Mesenchymal stem cell (in vitro differentiated cells and primary cell): Measurements from ENCODE around the gene ADAMTS17.

Experiments used
- DNase-seq: peaks from one replicate; pipeline ENCODE4 v3.0.0-alpha.2; 2013
- H2AFZ ChIP-seq: one replicate; pipeline ENCODE4 v1.6.1; 2013; ENCODE audit warnings: low read depth, mild to moderate bottlenecking, control low read depth, inconsistent platforms, low read length, moderate library complexity
- H2AK5ac ChIP-seq: 2 replicates; pipeline ENCODE4 v1.6.1; 2013; ENCODE audit warnings: low read length, moderate library complexity, mild to moderate bottlenecking, inconsistent platforms; ENCODE audit not compliant: severe bottlenecking
- H2BK120ac ChIP-seq: one replicate; pipeline ENCODE4 v1.6.1; 2013; ENCODE audit warnings: low read depth, mild to moderate bottlenecking, inconsistent platforms, low read length, moderate library complexity
- H2BK12ac ChIP-seq, 2 experiments: one replicate each; pipeline ENCODE4 v1.6.1; 2013; ENCODE audit warnings: inconsistent platforms in 2 of 2, low read length in 2 of 2, mild to moderate bottlenecking in 2 of 2, moderate library complexity in 2 of 2, control low read depth in 1 of 2
- H2BK15ac ChIP-seq: one replicate; pipeline ENCODE4 v1.6.1; 2013; ENCODE audit warnings: mild to moderate bottlenecking, low read depth, inconsistent platforms; ENCODE audit not compliant: poor library complexity, severe bottlenecking
- H2BK5ac ChIP-seq: 2 replicates; pipeline ENCODE4 v1.6.1; 2013; ENCODE audit warnings: low read depth, mild to moderate bottlenecking, low read length, control low read depth, inconsistent platforms; ENCODE audit not compliant: poor library complexity, severe bottlenecking
- H3K14ac ChIP-seq, 2 experiments: one replicate each; pipeline ENCODE4 v1.6.1; 2013; ENCODE audit warnings: inconsistent platforms in 2 of 2, low read length in 2 of 2, control low read depth in 1 of 2, mild to moderate bottlenecking in 1 of 2, moderate library complexity in 1 of 2
- H3K18ac ChIP-seq, 2 experiments: one replicate each; pipeline ENCODE4 v1.6.1; 2013; ENCODE audit warnings: inconsistent platforms in 2 of 2, low read length in 2 of 2, control low read depth in 1 of 2, low read depth in 1 of 2, mild to moderate bottlenecking in 1 of 2
- H3K23ac ChIP-seq, 2 experiments: one replicate each; pipeline ENCODE4 v1.6.1; 2013; ENCODE audit warnings: inconsistent platforms in 2 of 2, low read length in 2 of 2, mild to moderate bottlenecking in 2 of 2, moderate library complexity in 2 of 2, control low read depth in 1 of 2
- H3K27ac ChIP-seq: 2 replicates; pipeline ENCODE4 v1.5.1; 2013; ENCODE audit warnings: mild to moderate bottlenecking, moderate library complexity, low read length, control low read depth, inconsistent platforms; ENCODE audit not compliant: poor library complexity, severe bottlenecking
- H3K27me3 ChIP-seq, 2 experiments: 2 replicates each; pipeline versions ENCODE4 v1.6.1 to v1.7.0; 2013; ENCODE audit warnings: low read length in 2 of 2, mild to moderate bottlenecking in 2 of 2, moderate library complexity in 2 of 2, control low read depth in 1 of 2, inconsistent platforms in 1 of 2; ENCODE audit not compliant: control insufficient read depth in 1 of 2, insufficient read depth in 1 of 2
- H3K36me3 ChIP-seq, 2 experiments: 2 replicates each; pipeline versions ENCODE4 v1.6.1 to v1.7.0; 2013; ENCODE audit warnings: low read length in 2 of 2, control low read depth in 1 of 2, inconsistent platforms in 1 of 2, low read depth in 1 of 2, mild to moderate bottlenecking in 1 of 2; ENCODE audit not compliant: insufficient read depth in 2 of 2, control insufficient read depth in 1 of 2
- H3K4ac ChIP-seq, 2 experiments: one replicate each; pipeline ENCODE4 v1.6.1; 2013; ENCODE audit warnings: inconsistent platforms in 2 of 2, low read length in 2 of 2, mild to moderate bottlenecking in 2 of 2, moderate library complexity in 2 of 2, control low read depth in 1 of 2, low read depth in 1 of 2
- H3K4me1 ChIP-seq: 2 replicates; pipeline ENCODE4 v1.6.1; 2013; ENCODE audit warnings: low read depth, low read length, control low read depth; ENCODE audit not compliant: control insufficient read depth, insufficient read depth
- H3K4me2 ChIP-seq: 2 replicates; pipeline ENCODE4 v1.6.1; 2013; ENCODE audit warnings: low read length, mild to moderate bottlenecking, inconsistent platforms; ENCODE audit not compliant: poor library complexity, severe bottlenecking
- H3K4me3 ChIP-seq, 2 experiments: 2 replicates each; pipeline versions ENCODE4 v1.5.1 to v1.7.0; 2013; ENCODE audit warnings: low read length in 2 of 2, mild to moderate bottlenecking in 2 of 2, control low read depth in 1 of 2, low read depth in 1 of 2; ENCODE audit not compliant: insufficient read depth in 1 of 2
- H3K79me1 ChIP-seq: replicated peaks from 2 replicates; pipeline ENCODE4 v1.6.1; 2013; ENCODE audit warnings: mild to moderate bottlenecking, control low read depth, low read length, inconsistent platforms; ENCODE audit not compliant: poor library complexity, severe bottlenecking
- H3K9ac ChIP-seq: 2 replicates; pipeline ENCODE4 v1.7.0; 2013; ENCODE audit warnings: mild to moderate bottlenecking, low read length, moderate library complexity
- H3K9me3 ChIP-seq: 2 replicates; pipeline ENCODE4 v1.7.0; 2013; ENCODE audit warnings: mild to moderate bottlenecking, low read length; ENCODE audit not compliant: control insufficient read depth
- H4K8ac ChIP-seq: one replicate; pipeline ENCODE4 v1.6.1; 2013; ENCODE audit warnings: inconsistent platforms, mild to moderate bottlenecking, low read length, moderate library complexity
- H4K91ac ChIP-seq: one replicate; pipeline ENCODE4 v1.6.1; 2013; ENCODE audit warnings: mild to moderate bottlenecking, low read length, inconsistent platforms
- WGBS: methylation state at CpG from one replicate; pipeline ENCODE4 v1.1.7; 2013; ENCODE audit warnings: mixed read lengths; 5-methylcytosine and 5-hydroxymethylcytosine counted together

Gene ADAMTS17

DNA sequence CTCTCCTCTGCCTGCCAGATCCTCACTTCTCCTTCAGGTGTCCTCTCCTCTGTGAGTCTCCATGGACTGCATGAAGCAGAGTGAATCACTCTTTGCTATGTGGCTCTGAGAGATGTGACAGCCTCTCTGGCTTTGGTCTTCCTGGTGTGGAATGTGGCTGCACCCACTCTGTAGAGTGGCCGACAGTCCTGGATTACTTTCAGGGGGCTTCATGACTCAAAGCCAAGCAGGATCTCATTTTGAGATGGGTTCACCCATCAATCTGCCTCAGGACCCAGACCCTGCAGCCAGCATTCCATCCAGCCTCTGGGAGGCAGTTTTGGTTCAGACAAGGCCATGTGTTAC lies 386.6 kb downstream of the ADAMTS17 start:
- Histone ChIP-seq H3K27me3 (peaks cover 0 to 42% of the 10 kb centered on the region in 2 experiments), H3K36me3 (no peaks in the 10 kb centered on the region), H3K79me1 (no peaks in the 10 kb centered on the region), H2AFZ (no peak overlapping the region), H3K9me3 (peaks cover 6% of the 10 kb centered on the region), H2BK120ac (no peak overlapping the region), H2BK15ac (no peak overlapping the region), H3K23ac (no peak overlapping the region), H2BK12ac (no peak overlapping the region), H3K27ac (no peak overlapping the region), H3K14ac (no peak overlapping the region), H3K18ac (no peak overlapping the region), H3K4me1 (no peaks in the 10 kb centered on the region), H3K4ac (no peak overlapping the region), H4K8ac (no peak overlapping the region), H2AK5ac (no peak overlapping the region), H4K91ac (no peak overlapping the region), H3K4me3 (no peak overlapping the region), H3K9ac (no peak overlapping the region), H3K4me2 (no peak overlapping the region), H2BK5ac (no peak overlapping the region)
- 100% methylated on average over 1 of the region's 1 CpG for WGBS
- no peak for DNase-seq

DNA sequence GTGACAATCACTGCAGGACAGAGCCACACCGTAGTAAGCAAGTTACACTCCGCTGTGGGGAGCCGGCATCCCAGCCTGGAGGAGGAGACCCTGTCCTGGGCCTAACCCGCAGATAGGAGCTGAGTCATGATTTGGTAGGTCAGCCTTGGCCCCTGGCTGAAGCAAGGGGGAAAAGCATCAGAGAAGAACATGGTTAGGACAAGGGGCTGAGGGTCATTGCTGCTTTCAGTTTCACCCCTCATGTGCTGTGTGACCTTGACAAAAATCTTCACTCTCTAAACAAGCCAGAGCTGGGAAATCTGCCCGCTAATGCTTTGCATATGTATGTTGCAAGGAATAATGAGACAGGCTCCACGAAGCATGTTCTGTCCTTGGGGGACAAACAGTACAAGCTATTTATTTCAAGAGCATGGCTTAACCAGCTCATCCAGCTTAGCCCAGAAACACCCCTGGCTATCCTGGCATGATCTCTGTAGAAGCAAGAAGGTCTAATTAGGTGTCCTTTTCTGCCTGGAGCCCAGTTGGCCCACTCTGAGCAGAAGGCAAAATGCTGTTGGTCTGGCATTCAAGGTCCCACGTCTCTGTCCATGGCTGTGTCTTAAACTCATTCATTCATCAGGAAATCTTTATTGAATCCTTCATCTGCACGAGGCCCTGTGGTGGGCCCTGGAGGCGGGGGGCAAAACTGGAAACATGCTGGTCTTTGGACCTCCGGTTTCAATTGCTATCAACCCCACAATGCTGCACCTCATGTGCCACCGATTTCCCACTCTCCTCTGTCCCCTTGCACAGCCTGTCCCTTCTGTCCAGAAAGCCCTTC lies 387.2 kb downstream of the ADAMTS17 start:
- H3K9ac ChIP-seq, result no peak overlapping the region
- no peaks in the 10 kb centered on the region for H3K36me3 ChIP-seq
- no peak overlapping the region for H3K18ac ChIP-seq
- H3K27me3 ChIP-seq, result peaks cover 0 to 36% of the 10 kb centered on the region in 2 experiments
- peak; percentile 17 for DNase-seq
- H2BK12ac ChIP-seq, result no peak overlapping the region
- H3K9me3 ChIP-seq, result peaks cover 9% of the 10 kb centered on the region
- 77% methylated on average over 11 of the region's 11 CpGs for WGBS
- no peak overlapping the region for H2AK5ac ChIP-seq
- no peak overlapping the region for H2BK120ac ChIP-seq
- H3K4me3 ChIP-seq, result no peak overlapping the region
- H3K4me2 ChIP-seq, result no peak overlapping the region
- no peak overlapping the region for H4K91ac ChIP-seq
- H3K4me1 ChIP-seq, result no peaks in the 10 kb centered on the region
- no peak overlapping the region for H2BK15ac ChIP-seq
- H4K8ac ChIP-seq, result no peak overlapping the region
- H2BK5ac ChIP-seq, result no peak overlapping the region
- no peak overlapping the region for H3K4ac ChIP-seq
- H3K14ac ChIP-seq, result no peak overlapping the region
- H3K23ac ChIP-seq, result no peak overlapping the region
- H2AFZ ChIP-seq, result no peak overlapping the region
- H3K27ac ChIP-seq, result no peak overlapping the region
- no peaks in the 10 kb centered on the region for H3K79me1 ChIP-seq

DNA sequence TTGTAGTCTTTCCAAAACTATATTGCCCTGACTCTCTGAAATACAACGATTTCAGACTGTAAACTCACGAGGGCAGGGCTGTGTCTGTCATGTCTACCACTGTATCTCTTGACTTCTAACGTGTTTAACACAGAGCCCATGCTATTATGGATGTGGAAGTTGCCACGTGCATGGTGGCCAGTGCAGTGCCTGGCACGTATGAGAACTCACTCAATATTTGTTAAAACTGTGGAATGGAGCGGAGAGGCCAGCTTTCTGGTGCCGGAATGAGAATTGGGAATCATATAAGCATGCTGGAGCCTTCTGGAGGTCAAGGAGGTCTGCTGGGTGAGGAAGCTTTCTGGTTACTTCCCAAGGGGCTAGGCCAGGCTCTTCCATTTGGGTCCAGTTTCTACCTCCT lies 387.9 kb downstream of the ADAMTS17 start:
- no peak overlapping the region for H4K8ac ChIP-seq
- H2BK120ac ChIP-seq, result no peak overlapping the region
- 72% methylated on average over 7 of the region's 7 CpGs for WGBS
- no peak overlapping the region for H3K4me2 ChIP-seq
- no peak overlapping the region for H3K14ac ChIP-seq
- no peak overlapping the region for H3K18ac ChIP-seq
- H3K79me1 ChIP-seq, result no peaks in the 10 kb centered on the region
- H3K23ac ChIP-seq, result no peak overlapping the region
- no peak overlapping the region for H4K91ac ChIP-seq
- H3K27me3 ChIP-seq, result peaks cover 0 to 29% of the 10 kb centered on the region in 2 experiments
- H3K9me3 ChIP-seq, result peaks cover 11% of the 10 kb centered on the region
- no peak overlapping the region for H2AK5ac ChIP-seq
- no peak overlapping the region for H2AFZ ChIP-seq
- H3K4ac ChIP-seq, result no peak overlapping the region
- no peaks in the 10 kb centered on the region for H3K4me1 ChIP-seq
- no peaks in the 10 kb centered on the region for H3K36me3 ChIP-seq
- no peak overlapping the region for H3K4me3 ChIP-seq
- no peak overlapping the region for H2BK12ac ChIP-seq
- H2BK15ac ChIP-seq, result no peak overlapping the region
- no peak for DNase-seq
- no peak overlapping the region for H3K9ac ChIP-seq
- H2BK5ac ChIP-seq, result no peak overlapping the region
- H3K27ac ChIP-seq, result no peak overlapping the region

- H4K91ac ChIP-seq, result no peak overlapping the region
- no peak overlapping the region for H3K4me3 ChIP-seq
- 87% methylated on average over 4 of the region's 5 CpGs for WGBS
These were observed 390.3 kb downstream of the ADAMTS17 start for GRCh38 chr15:99951511-99951910.

More at GRCh38 chr15:99951511-99951910, 390.3 kb downstream of the ADAMTS17 start:
- Histone ChIP-seq H4K8ac (no peak overlapping the region), H2BK5ac (no peak overlapping the region), H2BK15ac (no peak overlapping the region), H3K27ac (no peak overlapping the region), H2AK5ac (no peak overlapping the region), H2BK12ac (no peak overlapping the region), H3K27me3 (peaks cover 0 to 8% of the 10 kb centered on the region in 2 experiments), H3K79me1 (no peaks in the 10 kb centered on the region), H3K9ac (no peak overlapping the region), H3K4me2 (no peak overlapping the region), H3K14ac (no peak overlapping the region), H3K23ac (no peak overlapping the region), H3K36me3 (no peaks in the 10 kb centered on the region), H3K18ac (no peak overlapping the region), H2AFZ (no peak overlapping the region), H3K4me1 (no peaks in the 10 kb centered on the region), H3K4ac (no peak overlapping the region), H3K9me3 (peaks cover 11% of the 10 kb centered on the region), H2BK120ac (no peak overlapping the region)
- no peak for DNase-seq
